ENCODE results near the gene VGLL4.
"Not testable (repeated sequence)": the region's sequence is repeated elsewhere in the genome, so short reads cannot be mapped to it uniquely, and the experiment has no call there.

The VGLL4 gene

GRCh38 chr3:11582191-11582968 is 61.3 kb downstream of the VGLL4 start:
- DNase-seq (no peak), ATAC-seq (no peak)
- Mint-ChIP-seq H3K27me3 (no peaks in the 10 kb centered on the region), H3K4me3 (peak overlapping the region; percentile 31), H3K9me3 (no peaks in the 10 kb centered on the region), H3K36me3 (ENCODE audit: low read depth) (peaks cover 11% of the 10 kb centered on the region), H3K4me1 (peaks cover 45% of the 10 kb centered on the region), H3K27ac (peak overlapping the region; percentile 23)

DNA sequence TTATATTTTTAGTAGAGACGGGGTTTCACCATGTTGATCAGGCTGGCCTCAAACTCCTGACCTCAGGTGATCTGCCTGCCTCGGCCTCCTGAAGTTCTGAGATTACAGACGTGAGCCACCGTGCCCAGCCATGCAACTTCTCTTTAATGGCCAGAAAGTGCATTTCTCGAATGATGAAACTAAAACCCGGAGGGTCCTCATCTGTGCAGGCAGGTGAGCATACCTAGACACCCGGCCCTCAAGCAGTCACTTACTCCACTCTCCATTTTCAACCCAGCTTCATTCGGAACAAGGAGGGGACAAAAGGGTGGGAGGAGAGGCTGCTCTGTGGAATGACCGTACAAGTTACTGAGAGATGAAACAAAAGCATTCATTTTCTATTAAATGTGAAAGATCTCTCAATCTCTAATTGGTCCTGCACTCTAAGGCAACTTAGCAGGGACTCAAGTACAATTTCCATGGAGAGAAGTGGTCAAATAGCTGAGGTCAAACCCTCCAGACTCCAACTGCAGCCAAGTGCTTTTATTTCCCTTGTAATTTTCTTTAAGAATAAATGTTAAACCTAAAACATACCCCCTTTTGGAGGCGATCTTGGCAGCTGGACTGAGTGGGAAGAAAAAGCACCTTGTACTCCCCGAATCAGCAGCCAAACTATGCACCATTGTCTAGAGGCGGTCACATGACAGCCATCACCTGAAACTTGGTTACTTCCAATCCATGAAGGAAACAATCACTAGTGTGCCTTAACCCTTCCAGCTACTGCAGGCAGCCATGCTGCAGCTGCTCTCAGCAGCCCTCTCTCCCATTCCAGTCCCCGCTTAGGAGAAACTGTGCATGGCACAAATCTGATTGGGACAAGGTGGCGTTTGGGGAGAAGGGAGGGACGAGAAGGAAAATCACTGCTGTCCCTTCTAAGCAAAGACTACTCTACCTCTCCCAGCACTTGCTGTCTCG is 62.2 kb downstream of the VGLL4 start:
- ATAC-seq, result no peak
- no peak for DNase-seq
- H3K9me3 Mint-ChIP-seq, result no peaks in the 10 kb centered on the region
- peaks cover 10% of the 10 kb centered on the region for H3K36me3 Mint-ChIP-seq (ENCODE audit: low read depth)
- no peaks in the 10 kb centered on the region for H3K27me3 Mint-ChIP-seq
- no peak overlapping the region for H3K4me3 Mint-ChIP-seq
- peaks cover 44% of the 10 kb centered on the region for H3K4me1 Mint-ChIP-seq
- no peak overlapping the region for H3K27ac Mint-ChIP-seq

GRCh38 chr3:11580645-11581044 is 63.1 kb downstream of the VGLL4 start:
- Mint-ChIP-seq H3K27me3 (no peaks in the 10 kb centered on the region), H3K4me3 (no peak overlapping the region), H3K9me3 (no peaks in the 10 kb centered on the region), H3K36me3 (ENCODE audit: low read depth) (peaks cover 10% of the 10 kb centered on the region), H3K4me1 (peaks cover 40% of the 10 kb centered on the region), H3K27ac (no peak overlapping the region)
- DNase-seq, result no peak
- ATAC-seq, result no peak

DNA sequence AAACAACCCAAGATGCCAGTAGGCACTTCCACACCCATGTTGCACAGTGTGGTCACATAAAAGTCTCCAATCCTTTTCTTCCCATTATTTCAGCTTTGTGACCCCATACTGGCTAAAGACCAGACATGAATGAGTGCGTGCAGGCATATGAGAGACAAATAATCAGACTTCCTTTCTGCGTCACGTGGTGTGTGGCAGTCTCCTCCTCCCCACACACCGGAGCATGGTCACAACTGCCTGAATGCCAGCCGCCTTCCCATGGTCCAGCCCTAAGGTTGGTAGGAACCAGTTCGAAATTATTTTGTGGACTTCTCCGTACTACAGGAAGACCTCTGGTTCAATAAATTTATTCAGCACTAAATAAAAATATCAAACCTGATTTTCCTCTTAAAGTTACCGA is 65.5 kb downstream of the VGLL4 start:
- Mint-ChIP-seq H3K4me3 (no peak overlapping the region), H3K36me3 (ENCODE audit: low read depth) (peaks cover 8% of the 10 kb centered on the region), H3K4me1 (peaks cover 26% of the 10 kb centered on the region), H3K27me3 (no peaks in the 10 kb centered on the region), H3K9me3 (no peaks in the 10 kb centered on the region), H3K27ac (no peak overlapping the region)
- no peak for DNase-seq
- ATAC-seq, result no peak

- Mint-ChIP-seq H3K4me3 (no peak overlapping the region), H3K27ac (no peak overlapping the region), H3K4me1 (peaks cover 13% of the 10 kb centered on the region), H3K36me3 (ENCODE audit: low read depth) (peaks cover 8% of the 10 kb centered on the region), H3K9me3 (no peaks in the 10 kb centered on the region), H3K27me3 (no peaks in the 10 kb centered on the region)
- ATAC-seq (no peak), DNase-seq (no peak)
These were observed 67.3 kb downstream of the VGLL4 start for GRCh38 chr3:11576453-11576852.

DNA sequence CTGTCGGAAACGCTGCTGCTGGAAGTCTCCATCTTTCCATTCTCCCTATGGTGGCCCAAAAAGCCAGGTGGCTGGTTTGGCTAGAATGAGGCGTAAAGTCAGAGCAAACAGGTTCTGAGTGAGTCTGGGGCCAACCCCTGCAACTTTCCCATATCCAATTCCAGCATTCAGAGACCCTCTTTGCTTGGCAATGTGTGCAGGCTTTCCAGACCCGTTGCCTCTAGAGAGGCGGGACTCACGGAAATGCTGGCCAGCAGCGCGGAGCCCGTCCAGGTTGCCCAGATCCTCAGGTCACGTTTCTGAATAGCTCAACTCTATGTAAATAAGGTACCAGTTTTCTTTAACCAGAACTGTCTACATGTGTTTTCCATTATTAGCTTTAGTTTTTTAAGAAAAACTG is 68.0 kb downstream of the VGLL4 start:
- Mint-ChIP-seq H3K4me1 (peaks cover 14% of the 10 kb centered on the region), H3K27me3 (no peaks in the 10 kb centered on the region), H3K27ac (no peak overlapping the region), H3K9me3 (no peaks in the 10 kb centered on the region), H3K4me3 (no peak overlapping the region), H3K36me3 (ENCODE audit: low read depth) (peaks cover 9% of the 10 kb centered on the region)
- no peak for DNase-seq
- ATAC-seq, result no peak

DNA sequence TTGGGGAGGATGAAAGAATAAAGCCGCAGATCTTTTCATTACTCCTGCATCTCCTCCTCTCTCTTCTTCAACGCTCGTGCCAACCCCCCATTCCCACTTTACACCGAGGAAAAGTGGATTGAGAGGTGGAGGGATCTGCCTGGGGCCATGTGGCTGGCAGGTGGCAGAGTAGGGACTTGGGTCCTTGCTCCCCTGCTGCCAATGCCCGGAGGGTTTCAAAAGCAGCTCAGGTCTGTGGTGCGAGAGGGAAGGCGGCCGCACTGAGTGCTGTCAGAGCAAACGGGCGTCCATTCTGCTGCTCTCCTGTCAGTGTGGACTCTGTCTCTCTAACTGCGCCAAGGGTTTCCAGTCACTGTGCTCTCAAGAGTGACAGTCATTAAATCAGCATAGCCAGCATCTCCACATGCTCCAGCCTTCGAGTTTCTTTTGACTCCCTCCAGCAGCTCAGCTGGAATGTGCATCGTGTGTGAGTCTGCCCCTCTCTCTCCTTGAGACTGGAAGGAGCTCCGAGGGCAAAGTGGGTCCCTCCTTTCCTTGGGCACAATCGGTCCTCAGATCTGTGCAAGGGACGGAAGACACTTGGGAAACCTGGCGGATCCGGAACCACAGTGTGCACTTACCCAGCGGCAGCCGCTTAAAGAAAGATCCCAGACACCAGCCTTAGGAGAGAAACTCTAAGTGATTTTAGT is 68.6 kb downstream of the VGLL4 start:
- peaks cover 13% of the 10 kb centered on the region for H3K4me1 Mint-ChIP-seq
- ATAC-seq, result no peak
- no peaks in the 10 kb centered on the region for H3K9me3 Mint-ChIP-seq
- H3K4me3 Mint-ChIP-seq, result no peak overlapping the region
- no peaks in the 10 kb centered on the region for H3K27me3 Mint-ChIP-seq
- peaks cover 5% of the 10 kb centered on the region for H3K36me3 Mint-ChIP-seq (ENCODE audit: low read depth)
- DNase-seq, result no peak
- H3K27ac Mint-ChIP-seq, result no peak overlapping the region

DNA sequence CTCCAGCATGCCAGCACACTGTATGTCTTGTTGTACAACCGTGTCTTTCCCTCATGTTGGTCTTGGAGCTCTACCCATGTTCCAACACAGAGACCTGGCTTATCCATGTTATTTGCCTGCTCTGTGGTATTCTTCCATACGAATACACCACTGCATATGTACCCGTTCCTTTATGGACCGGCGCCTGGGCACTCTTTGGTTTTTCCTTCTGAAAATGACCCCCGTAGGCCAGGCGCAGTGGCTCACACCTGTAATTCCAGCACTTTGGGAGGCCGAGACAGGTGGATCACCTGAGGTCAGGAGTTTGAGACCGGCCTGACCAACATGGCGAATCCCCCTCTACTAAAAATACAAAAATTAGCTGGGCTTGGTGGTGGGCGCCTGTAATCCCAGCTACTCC is 71.1 kb downstream of the VGLL4 start:
- ATAC-seq; DNase-seq; H3K27me3 Mint-ChIP-seq; H3K9me3 Mint-ChIP-seq; H3K36me3 Mint-ChIP-seq (ENCODE audit: low read depth); H3K4me3 Mint-ChIP-seq: not testable (repeated sequence)
- Mint-ChIP-seq H3K4me1 (peaks cover 20% of the 10 kb centered on the region), H3K27ac (peak overlapping the region; percentile 52)

- peak overlapping the region; percentile 42 for H3K27ac Mint-ChIP-seq
- no peak overlapping the region for H3K4me3 Mint-ChIP-seq
- H3K27me3 Mint-ChIP-seq, result no peaks in the 10 kb centered on the region
- peaks cover 20% of the 10 kb centered on the region for H3K4me1 Mint-ChIP-seq
- DNase-seq, result no peak
- ATAC-seq, result no peak
- H3K36me3 Mint-ChIP-seq (ENCODE audit: low read depth), result peaks cover 5% of the 10 kb centered on the region
- H3K9me3 Mint-ChIP-seq, result no peaks in the 10 kb centered on the region
These were observed 72.8 kb downstream of the VGLL4 start for GRCh38 chr3:11570789-11571495.

- Mint-ChIP-seq H3K27ac (no peak overlapping the region), H3K9me3 (no peaks in the 10 kb centered on the region), H3K36me3 (ENCODE audit: low read depth) (peaks cover 5% of the 10 kb centered on the region), H3K27me3 (no peaks in the 10 kb centered on the region), H3K4me3 (no peak overlapping the region), H3K4me1 (peaks cover 20% of the 10 kb centered on the region)
- ATAC-seq, result no peak
- no peak for DNase-seq
These were observed 73.5 kb downstream of the VGLL4 start for GRCh38 chr3:11570251-11570650.

DNA sequence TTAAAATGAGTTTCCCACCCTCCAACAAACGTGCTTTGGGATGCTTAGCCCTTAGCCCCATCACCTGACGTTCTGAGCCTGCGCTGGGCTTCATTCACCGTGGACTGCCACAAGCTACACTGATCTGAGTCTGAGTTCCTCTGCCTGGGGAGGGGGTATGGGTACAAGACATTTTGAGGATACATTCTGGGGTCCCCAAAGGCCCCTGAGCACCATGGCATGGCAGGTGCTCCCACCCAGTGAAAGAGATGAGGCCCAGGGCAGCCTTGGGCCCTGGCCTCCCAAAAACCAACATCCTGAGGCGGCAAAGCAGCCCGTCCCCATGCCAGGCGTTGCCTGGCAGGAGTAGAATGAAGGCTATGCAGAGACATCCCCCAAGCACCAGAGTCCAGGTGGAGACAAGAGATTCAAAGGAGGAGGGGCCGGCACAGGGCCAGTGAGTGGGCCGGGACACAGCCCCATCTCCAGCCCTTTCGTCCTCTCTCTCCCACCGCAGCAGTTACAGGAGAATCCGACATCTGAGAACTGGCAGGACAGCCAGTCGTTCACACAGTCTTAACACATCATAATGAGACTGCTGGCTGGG is 74.5 kb downstream of the VGLL4 start:
- no peak for DNase-seq
- no peak overlapping the region for H3K27ac Mint-ChIP-seq
- ATAC-seq, result no peak
- H3K4me3 Mint-ChIP-seq, result no peak overlapping the region
- no peaks in the 10 kb centered on the region for H3K27me3 Mint-ChIP-seq
- no peaks in the 10 kb centered on the region for H3K9me3 Mint-ChIP-seq
- H3K4me1 Mint-ChIP-seq, result peaks cover 20% of the 10 kb centered on the region
- peaks cover 5% of the 10 kb centered on the region for H3K36me3 Mint-ChIP-seq (ENCODE audit: low read depth)

GRCh38 chr3:11568503-11569155 is 75.1 kb downstream of the VGLL4 start:
- no peak for ATAC-seq
- no peaks in the 10 kb centered on the region for H3K27me3 Mint-ChIP-seq
- H3K27ac Mint-ChIP-seq, result peak overlapping the region; percentile 53

More at GRCh38 chr3:11568503-11569155, 75.1 kb downstream of the VGLL4 start:
- no peaks in the 10 kb centered on the region for H3K9me3 Mint-ChIP-seq
- no peak for DNase-seq
- no peak overlapping the region for H3K4me3 Mint-ChIP-seq
- H3K36me3 Mint-ChIP-seq (ENCODE audit: low read depth), result peaks cover 8% of the 10 kb centered on the region
- peaks cover 20% of the 10 kb centered on the region for H3K4me1 Mint-ChIP-seq

Measured in activated naive CD8-positive, alpha-beta T cell treated with anti-CD3 and anti-CD28 coated beads, Interleukin-2, amount 50 U/mL, for 24 hours (primary cell).